HCEC 1CT (cell line): ENCODE measurements around the gene TEKT3.
A peak's percentile ranks its signal among the peaks of the same experiment; 100 is the strongest.

ENCODE experiments used
- DNase-seq: peaks from one replicate; pipeline ENCODE4 v3.0.0-alpha.2; 2017

Gene TEKT3

DNA sequence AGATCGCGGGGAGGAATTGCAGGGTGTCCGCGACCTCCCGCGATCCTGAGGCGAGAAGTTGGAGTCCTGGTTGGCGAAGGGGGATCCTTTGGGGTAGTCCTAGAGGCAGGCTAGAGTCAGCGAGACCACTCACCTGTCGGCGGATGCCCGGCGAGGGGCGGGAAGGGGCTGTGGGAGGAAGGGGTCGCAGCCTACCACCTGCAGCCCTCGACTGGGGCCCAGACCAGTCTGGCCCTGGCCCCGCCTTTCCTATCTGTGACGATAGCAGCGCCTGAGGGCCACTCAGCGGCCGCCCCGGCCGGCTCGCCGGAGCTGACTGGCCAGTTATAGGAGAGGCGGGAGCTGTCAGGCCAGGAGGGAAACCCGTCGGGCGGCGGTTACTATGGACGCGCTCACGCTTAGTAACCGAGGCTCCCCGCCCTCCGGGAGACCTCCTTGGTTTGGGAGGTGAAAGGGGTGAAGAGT lies at the start of gene TEKT3:
TSS of gene TEKT3 (minus strand) at position 213 of the 465 bp plus-strand sequence. CDS start 10,012 bp downstream, outside the sequence.
- DNase-seq, result peak; percentile 75

DNA sequence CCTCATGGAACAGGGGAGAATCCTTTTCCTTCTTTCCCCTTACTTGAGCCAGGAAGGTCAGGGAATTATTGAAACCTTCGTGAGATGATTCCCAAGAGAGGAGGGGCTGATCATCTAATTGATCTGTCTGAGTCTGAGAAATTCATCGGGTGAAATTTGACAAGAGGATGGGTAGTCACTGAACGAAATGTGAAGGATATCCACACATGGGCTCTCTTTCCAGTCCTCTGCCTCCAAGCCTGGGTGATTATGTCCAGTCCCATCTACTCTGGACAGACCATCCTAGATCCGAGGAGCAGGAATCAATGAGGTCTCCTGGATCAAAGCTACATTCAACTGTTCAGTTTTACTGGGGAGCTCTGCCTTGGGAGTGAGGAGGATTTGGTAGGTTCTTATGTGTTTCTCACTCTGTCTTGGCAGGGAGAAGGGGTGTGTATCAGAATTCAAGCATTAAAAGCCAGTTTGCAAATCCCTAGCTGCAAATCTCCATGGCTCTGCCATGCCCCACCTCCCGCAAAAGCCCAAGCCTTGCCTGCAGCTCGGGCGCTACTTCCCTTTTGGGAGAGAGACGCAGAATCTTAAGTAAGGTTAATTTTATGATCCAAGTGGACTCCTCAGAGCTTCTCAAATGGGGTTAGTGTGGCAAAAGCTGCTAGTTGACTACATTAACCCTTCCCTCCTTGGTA lies 47.1 kb upstream of the TEKT3 start:
- DNase-seq, result no peak

DNA sequence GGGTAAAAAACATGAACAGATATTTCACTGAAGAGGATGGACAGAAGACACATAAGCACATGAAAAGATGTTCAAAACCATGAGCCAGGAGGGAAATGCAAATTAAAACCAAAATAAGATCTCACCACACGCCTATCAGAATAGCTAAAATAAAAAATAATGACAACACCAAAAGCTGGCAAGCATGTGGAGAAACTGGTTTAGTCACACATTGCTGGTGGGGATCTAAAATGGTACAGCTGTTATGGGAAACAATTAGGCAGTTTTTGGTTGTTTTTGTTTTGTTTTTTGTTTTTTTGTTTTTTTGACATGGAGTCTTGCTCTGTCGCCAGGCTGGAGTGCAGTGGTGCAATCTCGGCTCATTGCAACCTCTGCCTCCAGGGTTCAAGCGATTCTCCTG lies 44.7 kb upstream of the TEKT3 start:
- no peak for DNase-seq

DNA sequence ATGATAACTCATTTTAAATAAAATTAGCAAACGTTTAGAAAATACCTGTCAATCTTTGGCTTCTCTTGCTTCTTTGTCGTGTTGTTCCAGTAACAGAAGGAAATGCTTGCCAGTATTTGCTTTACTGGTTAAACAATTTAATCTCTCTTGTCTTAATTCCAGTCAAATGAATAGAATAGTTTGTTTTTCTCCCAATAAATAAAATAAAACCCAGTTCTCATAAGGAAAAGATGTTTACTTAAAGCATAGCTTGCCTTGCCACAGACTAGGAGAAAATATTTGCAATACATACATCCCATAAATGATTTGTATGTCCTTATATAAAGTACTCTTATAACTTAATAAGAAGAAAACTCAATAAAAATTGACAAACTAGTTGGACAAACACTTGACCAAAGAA lies 43.9 kb upstream of the TEKT3 start:
- no peak for DNase-seq

DNA sequence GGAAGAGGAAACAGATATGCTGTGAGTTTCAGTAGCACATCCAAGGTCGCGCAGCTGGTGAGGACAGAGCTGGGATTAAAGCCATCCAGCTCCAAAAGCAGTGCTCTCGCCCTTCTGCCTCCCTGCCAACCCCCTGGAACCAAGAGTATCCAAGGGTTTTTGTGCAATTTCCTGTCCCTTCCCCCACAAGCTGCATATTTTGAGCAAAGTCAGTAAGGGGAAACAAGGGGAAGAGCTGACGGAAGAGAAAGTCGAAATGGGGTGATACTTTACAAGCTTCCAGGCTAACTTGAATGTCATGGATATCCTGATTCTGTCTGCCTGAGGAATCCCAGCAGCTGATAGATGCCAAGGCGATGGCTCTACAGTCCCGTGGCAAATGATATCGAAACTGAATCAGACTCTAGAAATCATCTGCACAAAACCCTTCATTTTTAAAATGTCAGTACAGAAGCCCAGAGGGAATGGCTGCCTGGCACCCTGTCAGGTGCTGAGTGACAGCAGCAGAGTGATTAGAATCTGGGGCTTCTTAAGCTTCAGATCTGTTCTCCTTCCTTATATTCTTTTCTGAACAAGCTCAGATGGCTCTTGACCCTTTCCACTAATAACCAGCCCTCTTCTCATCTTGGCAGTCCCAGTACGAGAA lies 42.9 kb upstream of the TEKT3 start:
- DNase-seq, result peak; percentile 46

DNA sequence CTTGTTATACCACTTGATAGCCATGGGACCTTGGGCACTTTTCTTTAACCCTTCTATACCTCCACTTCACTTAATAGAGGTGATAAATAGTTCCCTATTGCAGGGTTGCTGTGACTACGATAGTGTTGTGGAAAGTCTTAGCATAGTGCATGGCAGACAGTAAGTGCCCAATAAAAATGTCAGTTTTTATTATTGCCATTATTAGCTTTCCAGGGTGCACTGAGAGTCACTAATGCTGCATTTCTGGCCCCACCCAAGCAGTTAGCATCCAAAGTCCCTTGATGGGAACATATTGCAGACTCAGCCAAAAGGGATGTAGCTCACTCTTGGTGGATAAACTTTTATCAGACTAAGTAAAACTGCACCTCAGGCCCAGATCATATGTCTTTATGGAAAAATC lies 41.5 kb upstream of the TEKT3 start:
- no peak for DNase-seq

DNA sequence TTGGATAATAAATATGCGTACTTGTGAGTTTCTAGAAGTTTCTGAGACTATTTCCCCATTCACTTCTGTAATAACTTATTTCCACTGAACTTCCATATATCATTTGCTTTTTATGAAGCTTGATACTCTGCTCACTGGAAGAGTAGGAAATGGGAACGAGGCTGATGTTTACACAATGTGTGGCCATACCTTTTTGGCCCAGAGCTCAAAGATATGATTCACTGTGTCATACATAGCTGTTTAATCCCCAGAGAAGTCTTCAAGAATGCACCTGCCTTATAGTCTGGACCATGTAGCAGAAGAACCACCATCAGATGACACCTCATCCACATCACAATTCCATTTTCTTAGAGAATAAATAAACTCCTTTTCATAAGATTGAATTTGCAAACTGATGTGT lies 40.3 kb upstream of the TEKT3 start:
- no peak for DNase-seq

DNA sequence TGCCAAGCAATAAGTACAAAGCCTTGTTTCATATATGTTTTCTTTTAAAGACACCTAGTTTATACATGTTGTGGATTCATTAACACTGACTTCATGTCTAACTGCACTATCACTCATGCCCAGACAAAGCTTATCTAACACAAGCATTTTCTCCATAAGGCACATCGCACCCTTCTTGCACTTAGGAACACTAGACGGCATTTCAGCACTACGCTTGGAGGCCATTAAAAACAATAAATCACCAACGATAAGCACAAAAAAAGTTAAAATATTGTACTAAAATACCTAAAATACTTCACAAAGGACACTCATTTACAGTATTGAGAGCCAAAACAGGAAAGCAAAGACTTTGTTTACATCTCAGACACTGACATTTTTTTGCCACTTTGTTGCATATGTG lies 39.0 kb upstream of the TEKT3 start:
- DNase-seq, result no peak

DNA sequence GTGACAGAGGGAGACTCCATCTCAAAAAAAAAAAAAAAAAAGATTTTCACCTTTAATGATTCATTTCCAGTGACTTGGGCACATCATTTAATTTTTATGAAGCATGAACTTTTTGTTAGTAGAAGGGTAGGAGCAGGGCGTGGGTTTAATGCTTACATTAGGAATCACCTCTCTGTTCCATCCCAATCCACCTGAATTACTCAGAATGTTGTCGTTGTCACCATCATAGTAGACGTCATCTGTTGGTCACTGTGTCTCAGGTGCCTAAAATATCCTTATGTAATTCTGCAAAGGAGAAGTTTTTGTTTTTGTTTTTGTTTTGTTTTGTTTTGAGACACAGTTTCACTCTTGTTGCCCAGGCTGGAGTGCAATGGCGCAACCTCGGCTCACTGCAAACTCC lies 38.3 kb upstream of the TEKT3 start:
- no peak for DNase-seq

DNA sequence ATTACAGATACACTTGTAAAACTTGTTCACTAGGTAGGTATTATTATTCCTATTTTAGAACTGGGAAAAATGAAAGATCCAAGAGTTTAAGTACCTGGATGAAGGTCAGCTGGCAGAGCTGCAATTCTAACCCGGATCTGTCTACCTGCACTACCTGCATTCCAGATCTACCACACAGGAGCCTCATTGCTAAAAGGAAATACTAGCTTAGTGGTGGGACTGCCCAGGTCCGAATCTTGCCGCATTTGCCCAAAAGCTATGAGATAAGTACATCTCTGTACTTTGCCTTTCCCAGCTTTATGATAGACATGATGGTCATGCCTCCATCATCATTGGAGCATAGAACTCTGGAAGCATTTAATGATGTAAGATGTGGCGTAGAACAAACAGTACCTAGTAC lies 36.8 kb upstream of the TEKT3 start:
- no peak for DNase-seq

DNA sequence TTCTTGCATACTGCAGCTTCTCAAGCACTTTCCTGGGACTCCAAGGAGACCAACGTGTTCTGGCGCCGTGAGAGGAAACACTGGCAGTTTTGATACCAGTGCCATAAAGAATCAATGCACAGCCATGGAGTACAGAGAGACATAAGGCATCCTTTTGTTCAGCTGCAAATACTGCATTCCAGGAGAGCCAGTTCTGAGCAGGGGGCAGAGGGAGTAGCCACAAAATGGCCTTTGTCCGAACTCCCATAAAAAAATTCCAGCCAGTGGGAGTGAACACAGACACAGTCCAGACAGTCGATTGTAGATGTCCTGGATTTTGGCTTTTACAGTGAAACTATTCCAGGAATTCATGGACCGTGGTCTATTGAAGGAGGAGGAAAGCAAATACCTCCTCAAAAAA lies 36.2 kb upstream of the TEKT3 start:
- DNase-seq, result peak; percentile 25

DNA sequence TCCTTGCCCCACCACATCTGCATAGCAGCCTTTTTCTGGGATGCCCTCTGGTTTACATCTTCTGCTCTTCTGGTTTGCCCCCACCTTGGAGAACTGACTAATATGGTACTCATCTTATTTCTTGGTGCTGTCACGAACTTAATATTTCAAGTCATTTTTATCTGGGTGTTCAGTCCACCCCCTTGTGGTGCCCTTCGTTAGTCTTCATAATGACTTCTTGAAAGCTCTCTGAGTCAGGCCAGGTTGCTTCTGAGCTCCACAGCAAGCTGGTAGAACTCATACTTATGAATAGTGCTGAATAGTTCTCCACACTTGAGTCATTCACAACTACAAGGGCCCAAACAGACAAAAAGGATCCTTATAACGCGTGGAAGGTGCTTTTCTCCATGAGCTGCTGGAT lies 35.8 kb upstream of the TEKT3 start:
- DNase-seq, result peak; percentile 87

DNA sequence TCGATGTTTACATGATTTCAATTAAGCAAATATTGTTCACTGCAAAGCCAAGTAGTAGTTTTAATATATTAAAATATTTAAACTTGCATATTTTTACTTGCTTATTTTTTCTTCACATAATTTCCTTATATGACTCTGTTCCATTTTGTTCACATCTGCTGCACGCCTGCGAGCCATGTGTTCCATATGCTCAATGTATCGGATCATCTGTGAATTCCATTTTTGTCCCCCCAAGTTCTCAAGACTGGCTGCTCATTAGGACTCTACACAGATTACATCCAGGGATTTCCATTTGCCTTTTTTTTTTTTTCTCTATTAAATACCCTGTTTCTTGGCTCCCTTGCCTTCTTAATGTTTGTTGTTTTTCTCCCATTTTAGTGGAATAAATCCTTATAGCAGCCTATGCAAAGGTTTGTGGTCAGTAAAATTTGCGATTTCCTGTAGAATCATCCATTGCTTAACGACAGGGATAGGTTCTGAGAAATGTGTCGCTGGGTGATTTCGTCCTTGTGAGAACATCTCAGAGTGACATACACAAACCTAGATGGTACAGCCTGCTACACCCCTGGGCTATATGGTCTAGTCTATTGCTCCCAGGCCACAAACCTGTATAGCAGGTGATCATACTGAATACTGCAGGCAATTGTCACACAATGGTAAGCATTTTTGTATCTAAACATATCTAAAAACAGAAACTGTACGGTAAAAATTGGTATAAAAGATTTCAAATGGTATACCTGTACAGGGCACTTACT lies 30.2 kb upstream of the TEKT3 start:
- no peak for DNase-seq

DNA sequence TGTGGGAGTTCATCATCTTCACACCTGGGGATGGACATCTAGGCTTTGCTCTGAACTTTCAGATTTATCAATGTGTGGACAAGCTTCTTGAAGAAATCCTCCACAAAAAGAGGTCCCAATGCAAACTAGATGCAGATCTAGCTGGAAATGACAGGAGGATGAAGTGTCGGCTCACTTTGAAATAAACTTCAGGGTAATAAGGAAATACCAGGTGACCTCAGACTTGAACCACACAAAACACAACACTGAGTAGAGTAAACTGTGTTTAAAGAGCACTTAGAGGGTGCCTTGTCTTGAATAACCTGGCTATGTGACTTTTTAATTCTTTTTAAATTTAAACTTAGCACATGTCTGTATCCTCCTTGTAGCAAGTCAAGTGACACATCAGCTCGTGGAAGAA lies 27.2 kb upstream of the TEKT3 start:
- DNase-seq, result no peak

DNA sequence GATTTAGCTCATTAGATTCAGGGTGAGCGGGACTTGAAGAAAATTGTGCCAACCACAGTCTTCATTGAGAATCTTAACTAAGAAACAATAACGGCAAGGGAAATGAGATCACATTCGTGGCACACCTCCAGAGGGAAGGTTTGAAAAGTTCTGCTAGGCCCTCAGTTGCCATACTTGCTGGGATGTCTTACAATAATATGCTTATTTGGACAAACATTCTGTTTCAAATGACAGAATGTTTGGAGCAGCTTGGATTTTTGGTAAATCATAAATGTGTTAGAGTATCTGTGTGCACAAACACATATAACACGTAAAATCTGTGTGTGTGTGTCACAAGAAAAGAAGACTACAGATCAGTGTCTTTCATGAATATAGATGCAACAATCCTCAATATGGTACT lies 24.6 kb upstream of the TEKT3 start:
- no peak for DNase-seq

DNA sequence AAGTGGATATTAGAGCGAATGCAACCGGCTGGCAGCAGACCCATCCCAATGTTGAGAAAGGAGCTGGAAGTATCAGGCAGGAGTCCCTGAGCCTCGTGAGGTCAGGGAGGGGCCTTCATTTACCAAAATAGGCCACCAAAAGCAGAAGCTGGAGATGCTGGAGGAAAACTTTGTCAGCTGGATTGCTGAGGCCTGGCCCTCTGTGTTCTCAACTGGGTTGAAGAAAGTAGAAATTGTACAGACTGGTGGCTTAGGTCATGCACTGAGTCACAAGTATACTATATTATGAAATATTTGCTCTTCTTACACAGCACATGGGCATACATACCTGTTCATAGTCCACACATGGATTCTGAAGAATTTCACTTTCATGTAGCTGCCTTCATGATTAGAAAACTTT lies 23.2 kb upstream of the TEKT3 start:
- peak; percentile 13 for DNase-seq

DNA sequence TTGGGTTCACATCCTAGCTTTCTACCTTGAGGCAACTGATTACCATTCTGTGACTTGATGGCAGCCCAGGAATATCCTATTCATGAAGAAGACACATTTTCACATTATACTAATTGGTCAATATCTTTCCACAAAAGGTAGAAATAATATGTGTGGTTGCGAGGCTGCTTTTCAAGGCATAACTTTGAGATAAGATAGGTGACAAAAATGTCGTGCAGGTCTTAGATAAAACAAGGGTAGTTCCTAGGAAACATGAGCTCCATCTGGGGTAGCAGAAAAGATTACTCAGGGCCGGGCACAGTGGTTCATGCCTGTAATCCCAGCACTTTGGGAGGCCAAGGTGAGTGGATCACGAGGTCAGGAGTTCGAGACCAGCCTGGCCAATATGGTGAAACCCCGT lies 22.3 kb upstream of the TEKT3 start:
- no peak for DNase-seq

DNA sequence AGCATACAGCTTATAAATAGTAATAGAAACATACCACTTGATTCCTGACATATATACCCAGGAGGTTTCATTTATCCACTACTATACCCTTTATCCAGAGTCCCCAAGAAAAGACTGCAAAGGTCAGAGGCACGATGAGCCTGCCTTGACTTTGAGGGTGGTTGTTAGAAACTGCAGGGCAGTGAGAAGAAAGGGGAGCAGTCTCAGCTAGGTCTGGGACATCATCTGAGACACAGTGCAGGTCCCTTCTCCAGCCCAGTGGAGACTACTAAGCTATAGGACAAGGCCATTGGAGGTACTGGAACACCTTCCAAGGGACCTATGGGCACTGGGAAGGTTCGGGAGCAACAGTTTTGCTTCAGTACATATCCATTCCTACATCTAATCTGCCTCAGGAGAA lies 20.2 kb upstream of the TEKT3 start:
- DNase-seq, result no peak

DNA sequence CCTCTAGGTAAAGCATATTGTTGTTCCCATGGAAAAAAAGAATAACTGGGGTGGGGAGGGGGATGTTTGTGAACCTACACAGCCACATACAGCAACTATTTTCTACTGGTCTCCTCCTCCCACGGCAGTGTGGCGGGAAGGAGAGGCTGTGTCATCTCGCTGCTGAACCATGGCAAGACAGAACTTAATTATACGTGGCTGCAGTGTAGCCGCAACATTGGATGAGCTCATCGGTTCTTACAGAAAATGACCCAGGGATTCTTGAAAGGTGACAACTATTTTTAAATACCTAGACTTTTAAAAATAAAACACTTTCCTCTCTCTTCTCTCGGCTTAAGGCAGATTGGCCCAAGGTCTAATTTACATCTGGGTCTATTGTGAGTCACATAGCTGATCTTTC lies 19.8 kb upstream of the TEKT3 start:
- DNase-seq, result no peak

DNA sequence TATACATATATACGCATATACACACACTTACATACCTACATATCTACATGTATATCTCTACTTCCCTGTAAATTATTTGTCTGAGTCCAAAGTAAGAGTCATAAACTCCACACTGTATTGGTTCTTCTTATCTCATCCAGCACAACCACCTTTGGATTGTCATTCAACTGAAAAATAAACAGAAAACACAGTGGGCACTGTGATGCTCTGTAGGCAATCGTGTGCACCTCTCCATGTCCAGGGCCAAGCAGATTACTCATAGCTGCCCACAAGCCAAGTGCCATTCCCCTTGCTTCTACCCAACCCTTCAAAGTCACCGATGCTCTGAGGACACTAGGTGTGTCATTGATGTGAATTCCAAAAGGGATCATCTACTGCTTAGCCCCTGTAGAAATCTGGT lies 12.9 kb upstream of the TEKT3 start:
- DNase-seq, result no peak

DNA sequence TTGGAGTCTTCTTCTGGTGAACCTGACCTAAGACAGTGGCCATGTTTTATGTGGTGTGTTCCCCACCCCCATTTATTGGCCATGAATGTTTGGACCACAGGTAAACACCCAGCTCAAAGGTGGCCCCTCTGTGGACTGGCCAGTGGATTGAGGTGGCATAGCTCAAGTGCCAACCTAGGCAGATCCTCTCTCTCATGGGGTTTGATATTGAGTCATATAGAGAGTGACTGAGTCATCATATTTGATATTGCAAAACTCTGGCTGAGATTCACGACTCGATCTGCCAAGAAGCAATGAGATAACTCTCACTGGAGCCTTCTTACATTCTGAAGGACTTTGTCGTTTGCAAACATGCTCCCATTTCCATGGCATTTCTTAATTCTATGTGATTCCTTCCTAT lies 10.5 kb upstream of the TEKT3 start:
- peak; percentile 84 for DNase-seq

DNA sequence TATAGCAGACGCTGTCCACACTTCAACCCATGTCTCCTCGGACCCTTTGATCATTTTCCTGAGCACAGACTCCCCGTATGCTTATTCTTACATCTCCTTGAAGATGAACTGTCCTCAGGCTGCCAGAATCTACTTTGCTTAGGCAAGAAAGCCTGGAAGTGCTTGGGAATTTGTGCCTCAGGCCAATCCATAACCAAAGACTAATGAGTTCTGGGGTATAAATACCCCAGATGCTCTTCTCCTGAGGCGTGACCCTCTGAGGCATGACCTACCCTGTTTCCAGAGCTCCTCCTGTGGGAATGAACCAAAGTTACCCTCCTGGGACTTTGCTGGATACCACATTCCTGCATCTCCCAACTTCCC lies 10.1 kb upstream of the TEKT3 start:
- no peak for DNase-seq

DNA sequence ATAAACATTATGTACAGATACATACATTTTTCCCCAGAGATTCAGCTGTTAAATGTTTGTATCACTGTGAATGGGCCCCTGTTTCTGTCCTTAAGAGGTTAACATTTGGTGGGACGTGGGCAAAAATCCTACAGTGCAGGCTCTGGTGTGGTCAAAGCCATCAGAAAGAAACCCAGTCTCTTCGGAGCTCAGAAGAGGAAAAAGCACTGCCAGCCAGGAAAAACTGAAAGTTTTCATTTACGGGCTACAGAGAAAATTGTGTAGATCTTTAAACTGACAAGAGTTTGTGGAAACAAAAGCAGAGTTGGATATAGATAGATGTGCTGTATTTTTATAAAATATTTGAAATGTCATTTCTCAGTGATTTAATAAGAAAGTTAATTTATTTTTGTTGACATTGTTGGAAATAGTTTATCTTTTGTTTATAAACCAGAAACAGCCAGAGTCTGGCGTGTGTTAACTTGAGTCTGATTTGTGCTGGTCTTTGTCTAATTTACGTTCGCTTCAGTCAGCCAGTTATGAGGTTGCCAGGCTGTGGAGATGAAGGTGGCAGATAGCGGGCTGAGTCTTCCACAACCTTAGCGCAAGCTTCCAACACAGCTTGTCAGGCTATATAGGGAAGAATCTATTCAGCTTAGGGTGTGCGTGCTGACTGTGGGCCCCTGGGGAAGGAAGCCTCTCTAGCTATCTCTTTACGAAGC lies 9.5 kb upstream of the TEKT3 start:
- DNase-seq, result no peak

DNA sequence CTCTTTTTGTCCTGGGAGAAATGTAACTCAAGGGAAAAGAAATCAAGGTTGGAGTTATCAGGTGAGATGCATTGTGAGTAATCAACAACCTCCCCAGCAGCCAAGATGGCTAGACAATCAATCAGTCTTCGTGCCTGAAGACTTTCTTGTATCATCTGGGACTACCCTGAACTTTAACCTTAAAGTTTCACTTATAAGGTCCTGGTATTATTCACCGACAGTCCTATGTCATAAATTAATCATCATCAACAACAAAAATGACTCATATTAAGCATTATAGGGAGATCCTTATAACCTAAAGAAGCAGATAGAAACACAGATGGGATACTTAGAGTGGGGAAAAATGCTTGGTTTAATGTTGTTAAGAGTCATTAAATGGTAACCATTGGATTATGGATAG lies 7.7 kb upstream of the TEKT3 start:
- peak; percentile 30 for DNase-seq
